ENCODE measurements around the gene VPS13D. TPM values are rescaled to one million over a fixed set of nuclear protein-coding genes. Genes with fewer than 3 reads are reported as not detected.

The VPS13D gene
- polyA plus RNA-seq, 1 of the 3 experiments (the other 2 are of a cell fraction): 15.0 TPM

DNA sequence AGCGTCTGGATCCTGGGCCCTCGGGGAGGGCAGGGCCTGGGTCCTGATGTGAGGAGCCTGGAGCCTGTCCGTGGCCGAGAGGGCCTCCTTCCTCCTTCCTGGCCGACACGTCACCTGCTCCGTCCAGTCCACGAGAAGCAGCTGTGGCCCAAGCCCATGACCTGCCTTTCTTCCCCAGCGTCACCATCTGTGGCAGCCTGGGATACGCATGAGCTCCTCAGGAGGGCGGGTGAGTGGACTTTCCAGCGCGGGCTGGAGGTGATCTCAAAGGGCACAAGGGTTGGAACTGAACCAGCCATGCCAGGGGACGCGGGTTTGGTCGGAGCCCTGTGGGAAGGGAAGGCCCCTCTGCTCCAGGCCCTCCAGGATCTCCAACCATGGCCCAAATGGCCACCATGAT lies 297.7 kb downstream of the VPS13D start:
- DNase-seq: no peak
- Histone ChIP-seq H3K79me2 (ENCODE audit: insufficient read depth) (no peaks in the 10 kb centered on the region), H2AFZ (ENCODE audit: low read depth) (no peak overlapping the region), H3K27me3 (ENCODE audit: insufficient read depth) (no peaks in the 10 kb centered on the region), H3K9me3 (no peaks in the 10 kb centered on the region), H3K36me3 (replicated peaks in 1 of 2; ENCODE audit: control insufficient read depth in 1 of 2, insufficient read depth in 2 of 2, low read length in 1 of 2) (no peaks in the 10 kb centered on the region), H4K20me1 (ENCODE audit: insufficient read depth) (no peaks in the 10 kb centered on the region), H3K4me1 (ENCODE audit: control insufficient read depth in 1 of 2, insufficient read depth in 2 of 2, low read depth in 1 of 2, low read length in 1 of 2) (no peaks in the 10 kb centered on the region; a peak in 1 of 4 replicates), H3F3A (replicated peaks; ENCODE audit: insufficient read depth) (no peaks in the 10 kb centered on the region), H3K9ac (no peak overlapping the region), H3K27ac (ENCODE audit: low read depth in 2 of 2, low read length in 1 of 2) (no peak overlapping the region), H3K4me3 (ENCODE audit: low read depth in 2 of 2, low read length in 1 of 2) (no peak overlapping the region), H3K4me2 (no peak overlapping the region), H3K9me2 (no peaks in the 10 kb centered on the region)
- ChIA-PET CTCF (interaction anchor here (1.0 to 1.4 kb wide), 3 partner anchors 14 to 92 kb away, joined by 3 read pairs; no protein-coding TSS in a partner anchor), POLR2A (no interaction called here)
- 97% methylated on average over 16 of the region's 16 CpGs for WGBS (ENCODE audit: low lambda C conversion rate)
- no peak for TF ChIP-seq TAF1 (IDR thresholded peaks at IDR 0.05; ENCODE audit: borderline replicate concordance, low read depth, low read length)
- no peak for TF ChIP-seq EZH2phosphoT487 (IDR thresholded peaks at IDR 0.05; ENCODE audit: borderline replicate concordance, low read depth)
- TF ChIP-seq, protein P1, sequence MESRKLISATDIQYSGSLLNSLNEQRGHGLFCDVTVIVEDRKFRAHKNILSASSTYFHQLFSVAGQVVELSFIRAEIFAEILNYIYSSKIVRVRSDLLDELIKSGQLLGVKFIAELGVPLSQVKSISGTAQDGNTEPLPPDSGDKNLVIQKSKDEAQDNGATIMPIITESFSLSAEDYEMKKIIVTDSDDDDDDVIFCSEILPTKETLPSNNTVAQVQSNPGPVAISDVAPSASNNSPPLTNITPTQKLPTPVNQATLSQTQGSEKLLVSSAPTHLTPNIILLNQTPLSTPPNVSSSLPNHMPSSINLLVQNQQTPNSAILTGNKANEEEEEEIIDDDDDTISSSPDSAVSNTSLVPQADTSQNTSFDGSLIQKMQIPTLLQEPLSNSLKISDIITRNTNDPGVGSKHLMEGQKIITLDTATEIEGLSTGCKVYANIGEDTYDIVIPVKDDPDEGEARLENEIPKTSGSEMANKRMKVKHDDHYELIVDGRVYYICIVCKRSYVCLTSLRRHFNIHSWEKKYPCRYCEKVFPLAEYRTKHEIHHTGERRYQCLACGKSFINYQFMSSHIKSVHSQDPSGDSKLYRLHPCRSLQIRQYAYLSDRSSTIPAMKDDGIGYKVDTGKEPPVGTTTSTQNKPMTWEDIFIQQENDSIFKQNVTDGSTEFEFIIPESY (IDR thresholded peaks at IDR 0.05; ENCODE audit: borderline replicate concordance, low read depth): no peak
- TF ChIP-seq MEF2A (IDR thresholded peaks at IDR 0.05; ENCODE audit: borderline replicate concordance, low read depth): no peak
- TF ChIP-seq NRF1 (IDR thresholded peaks at IDR 0.05; ENCODE audit: low read depth, low read length): no peak
- no peak for TF ChIP-seq JUND (IDR thresholded peaks at IDR 0.05)
- no peak for TF ChIP-seq EP300 (IDR thresholded peaks at IDR 0.05; ENCODE audit: borderline replicate concordance in 1 of 2, low read depth in 1 of 2, low read length in 1 of 2)
- TF ChIP-seq REST (IDR thresholded peaks at IDR 0.05; ENCODE audit: low read depth, low read length): no peak
- no peak for TF ChIP-seq POLR2AphosphoS5 (IDR thresholded peaks at IDR 0.05; ENCODE audit: low read depth, low read length)
- TF ChIP-seq TEAD4 (IDR thresholded peaks at IDR 0.05; ENCODE audit: borderline replicate concordance, insufficient read depth): no peak
- TF ChIP-seq ELF1 (IDR thresholded peaks at IDR 0.05): no peak
- TF ChIP-seq FOSL2 (IDR thresholded peaks at IDR 0.05; ENCODE audit: borderline replicate concordance, low read depth): no peak
- no peak for TF ChIP-seq IRF3 (IDR thresholded peaks at IDR 0.05; ENCODE audit: low read depth, low read length)
- TF ChIP-seq, protein P2, sequence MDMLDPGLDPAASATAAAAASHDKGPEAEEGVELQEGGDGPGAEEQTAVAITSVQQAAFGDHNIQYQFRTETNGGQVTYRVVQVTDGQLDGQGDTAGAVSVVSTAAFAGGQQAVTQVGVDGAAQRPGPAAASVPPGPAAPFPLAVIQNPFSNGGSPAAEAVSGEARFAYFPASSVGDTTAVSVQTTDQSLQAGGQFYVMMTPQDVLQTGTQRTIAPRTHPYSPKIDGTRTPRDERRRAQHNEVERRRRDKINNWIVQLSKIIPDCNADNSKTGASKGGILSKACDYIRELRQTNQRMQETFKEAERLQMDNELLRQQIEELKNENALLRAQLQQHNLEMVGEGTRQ (IDR thresholded peaks at IDR 0.05; ENCODE audit: borderline replicate concordance, low read depth, low read length): no peak
- TF ChIP-seq CTCF (IDR thresholded peaks at IDR 0.05): no peak
- TF ChIP-seq SIN3A (IDR thresholded peaks at IDR 0.05; ENCODE audit: borderline replicate concordance, low read depth, low read length): no peak
- no peak for TF ChIP-seq MAX (IDR thresholded peaks at IDR 0.05; ENCODE audit: low read depth)

Data from SK-N-SH (cell line).